Esophagus muscularis mucosa (tissue), 4 donors: ENCODE data around the gene LRP5.

Experiments
- EP300 ChIP-seq: sonication (generic); formaldehyde crosslinking; IDR thresholded peaks from one replicate; pipeline ENCODE4 v1.6.1; 2017; ENCODE audit warnings: antibody characterized with exemption
- POLR2A ChIP-seq: fragments of 450-650 bp; IDR thresholded peaks from one replicate; pipeline ENCODE4 v1.6.1; 2017; ENCODE audit warnings: antibody characterized with exemption, moderate library complexity, mild to moderate bottlenecking, low read depth
- TF ChIP-seq, protein P1 (sequence below), 3 experiments: fragments of 200-600 bp in 2 of 3; fragments of 450-650 bp in 1 of 3; sonication (generic) in 2 of 3; IDR thresholded peaks; one replicate each; pipeline ENCODE4 v1.5.1; 2017 to 2019; ENCODE audit warnings: antibody characterized with exemption in 3 of 3, mild to moderate bottlenecking in 2 of 3, moderate library complexity in 1 of 3

- TF ChIP-seq, protein P1, sequence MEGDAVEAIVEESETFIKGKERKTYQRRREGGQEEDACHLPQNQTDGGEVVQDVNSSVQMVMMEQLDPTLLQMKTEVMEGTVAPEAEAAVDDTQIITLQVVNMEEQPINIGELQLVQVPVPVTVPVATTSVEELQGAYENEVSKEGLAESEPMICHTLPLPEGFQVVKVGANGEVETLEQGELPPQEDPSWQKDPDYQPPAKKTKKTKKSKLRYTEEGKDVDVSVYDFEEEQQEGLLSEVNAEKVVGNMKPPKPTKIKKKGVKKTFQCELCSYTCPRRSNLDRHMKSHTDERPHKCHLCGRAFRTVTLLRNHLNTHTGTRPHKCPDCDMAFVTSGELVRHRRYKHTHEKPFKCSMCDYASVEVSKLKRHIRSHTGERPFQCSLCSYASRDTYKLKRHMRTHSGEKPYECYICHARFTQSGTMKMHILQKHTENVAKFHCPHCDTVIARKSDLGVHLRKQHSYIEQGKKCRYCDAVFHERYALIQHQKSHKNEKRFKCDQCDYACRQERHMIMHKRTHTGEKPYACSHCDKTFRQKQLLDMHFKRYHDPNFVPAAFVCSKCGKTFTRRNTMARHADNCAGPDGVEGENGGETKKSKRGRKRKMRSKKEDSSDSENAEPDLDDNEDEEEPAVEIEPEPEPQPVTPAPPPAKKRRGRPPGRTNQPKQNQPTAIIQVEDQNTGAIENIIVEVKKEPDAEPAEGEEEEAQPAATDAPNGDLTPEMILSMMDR (IDR thresholded peaks at IDR 0.05): no peak
- TF ChIP-seq POLR2A (no peak), EP300 (no peak)
Observed at GRCh38 chr11:68333173-68333572, 20.8 kb downstream of the LRP5 start.
